D721Med (cell line): ENCODE results near the gene DDIT4.
"Not testable (repeated sequence)": the region's sequence is repeated elsewhere in the genome, so short reads cannot be mapped to it uniquely, and the experiment has no call there.

ENCODE experiments used
- DNase-seq: peaks from one replicate; pipeline ENCODE4 v3.0.0; 2011; ENCODE audit warnings: low spot score; ENCODE audit not compliant: insufficient read length
- FAIRE-seq: peaks from 2 replicates; lab custom pipeline; 2011; peaks lifted over from hg19 to GRCh38; lab: Jason Lieb, UNC
- TF ChIP-seq, protein P1 (sequence below): IDR thresholded peaks from 2 replicates; pipeline ENCODE4 v1.5.1; 2012; ENCODE audit warnings: mild to moderate bottlenecking, control low read depth; ENCODE audit not compliant: insufficient read depth; ENCODE audit errors: missing control alignments

Gene DDIT4, protein sequence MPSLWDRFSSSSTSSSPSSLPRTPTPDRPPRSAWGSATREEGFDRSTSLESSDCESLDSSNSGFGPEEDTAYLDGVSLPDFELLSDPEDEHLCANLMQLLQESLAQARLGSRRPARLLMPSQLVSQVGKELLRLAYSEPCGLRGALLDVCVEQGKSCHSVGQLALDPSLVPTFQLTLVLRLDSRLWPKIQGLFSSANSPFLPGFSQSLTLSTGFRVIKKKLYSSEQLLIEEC

DNA sequence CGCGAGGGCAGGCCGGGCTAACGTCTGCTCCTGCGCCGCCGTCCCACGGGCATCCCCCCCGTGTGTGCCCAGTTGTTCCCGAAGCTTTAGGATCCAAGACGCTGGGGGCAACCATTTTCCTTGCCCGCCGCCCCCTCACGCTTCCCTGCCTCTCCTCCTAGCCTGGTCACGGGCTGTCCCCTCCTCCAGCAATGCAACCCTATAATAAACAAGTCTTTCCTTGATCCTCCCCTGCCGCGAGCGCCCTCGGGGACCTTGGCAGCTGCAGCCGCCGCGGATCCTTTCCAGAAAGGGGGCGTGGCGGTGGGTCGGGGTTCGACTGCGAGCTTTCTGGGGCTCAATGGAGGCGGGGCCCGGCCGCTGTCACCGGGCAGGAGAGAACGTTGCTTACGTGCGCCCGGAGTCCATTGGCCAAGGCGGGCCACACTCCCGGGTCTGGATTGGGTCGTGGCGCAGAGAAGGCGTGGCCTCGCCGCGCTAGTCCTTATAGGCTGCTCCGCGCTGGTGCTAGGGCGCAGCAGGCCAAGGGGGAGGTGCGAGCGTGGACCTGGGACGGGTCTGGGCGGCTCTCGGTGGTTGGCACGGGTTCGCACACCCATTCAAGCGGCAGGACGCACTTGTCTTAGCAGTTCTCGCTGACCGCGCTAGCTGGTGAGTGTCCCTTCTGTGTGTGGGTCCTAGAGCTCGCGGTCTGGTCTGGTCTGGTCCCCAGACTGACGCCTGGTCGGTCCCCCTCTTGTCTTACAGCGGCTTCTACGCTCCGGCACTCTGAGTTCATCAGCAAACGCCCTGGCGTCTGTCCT, at the start of gene DDIT4:
Gene DDIT4 (plus strand): TSS at position 515 of the 803 bp plus-strand sequence. CDS start 293 bp downstream, outside the sequence.
- no peak for FAIRE-seq
- peak; percentile 98 for DNase-seq
- TF ChIP-seq, protein P1, sequence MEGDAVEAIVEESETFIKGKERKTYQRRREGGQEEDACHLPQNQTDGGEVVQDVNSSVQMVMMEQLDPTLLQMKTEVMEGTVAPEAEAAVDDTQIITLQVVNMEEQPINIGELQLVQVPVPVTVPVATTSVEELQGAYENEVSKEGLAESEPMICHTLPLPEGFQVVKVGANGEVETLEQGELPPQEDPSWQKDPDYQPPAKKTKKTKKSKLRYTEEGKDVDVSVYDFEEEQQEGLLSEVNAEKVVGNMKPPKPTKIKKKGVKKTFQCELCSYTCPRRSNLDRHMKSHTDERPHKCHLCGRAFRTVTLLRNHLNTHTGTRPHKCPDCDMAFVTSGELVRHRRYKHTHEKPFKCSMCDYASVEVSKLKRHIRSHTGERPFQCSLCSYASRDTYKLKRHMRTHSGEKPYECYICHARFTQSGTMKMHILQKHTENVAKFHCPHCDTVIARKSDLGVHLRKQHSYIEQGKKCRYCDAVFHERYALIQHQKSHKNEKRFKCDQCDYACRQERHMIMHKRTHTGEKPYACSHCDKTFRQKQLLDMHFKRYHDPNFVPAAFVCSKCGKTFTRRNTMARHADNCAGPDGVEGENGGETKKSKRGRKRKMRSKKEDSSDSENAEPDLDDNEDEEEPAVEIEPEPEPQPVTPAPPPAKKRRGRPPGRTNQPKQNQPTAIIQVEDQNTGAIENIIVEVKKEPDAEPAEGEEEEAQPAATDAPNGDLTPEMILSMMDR: no peak

DNA sequence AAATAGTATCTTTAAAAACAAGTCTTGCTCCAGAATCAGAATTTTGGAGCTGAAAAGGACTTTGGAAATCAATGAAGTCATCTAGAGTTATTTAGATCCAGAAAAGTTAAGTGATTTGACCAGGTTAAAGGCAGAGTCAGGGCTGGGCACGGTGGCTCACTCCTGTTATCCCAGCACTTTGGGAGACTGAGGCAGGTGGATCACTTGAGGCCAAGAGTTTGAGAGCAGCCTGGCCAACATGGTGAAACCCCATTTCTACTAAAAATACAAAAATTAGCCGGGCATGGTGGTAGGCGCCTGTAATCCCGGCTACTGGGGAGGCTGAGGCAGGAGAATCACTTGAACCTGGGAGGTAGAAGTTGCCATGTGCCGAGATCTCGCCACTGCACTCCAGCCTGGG, 49.5 kb upstream of the DDIT4 start:
- FAIRE-seq, DNase-seq: not testable (repeated sequence)

DNA sequence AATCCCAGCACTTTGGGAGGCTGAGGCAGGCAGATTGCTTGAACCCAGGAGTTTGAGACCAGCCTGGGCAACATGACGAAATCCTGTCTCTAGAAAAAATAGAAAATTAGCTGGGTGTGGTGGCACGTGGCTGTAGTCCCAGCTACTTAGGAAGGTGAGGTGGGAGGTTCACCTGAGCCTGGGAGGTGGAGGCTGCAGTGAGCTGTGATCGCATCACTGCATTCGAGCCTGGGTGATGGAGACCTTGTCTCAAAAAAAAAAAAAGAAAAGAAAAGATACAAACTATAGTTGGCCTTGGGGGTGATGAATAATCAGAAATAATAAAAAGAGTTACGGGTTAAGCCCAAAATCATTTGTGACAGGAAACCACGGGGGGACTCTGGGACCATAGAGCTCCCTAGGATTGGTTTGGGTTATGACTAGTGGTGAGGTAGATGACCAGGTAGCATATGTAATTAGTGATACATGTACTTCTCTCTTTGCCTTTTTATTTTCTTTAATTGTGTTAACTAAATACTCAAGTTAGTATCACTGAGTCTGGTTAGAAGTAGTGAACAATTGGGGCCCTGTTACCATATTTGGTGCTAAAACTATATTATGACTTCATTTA, 47.2 kb upstream of the DDIT4 start:
- DNase-seq (no peak), FAIRE-seq (no peak)
- TF ChIP-seq, protein P1: no peak

DNA sequence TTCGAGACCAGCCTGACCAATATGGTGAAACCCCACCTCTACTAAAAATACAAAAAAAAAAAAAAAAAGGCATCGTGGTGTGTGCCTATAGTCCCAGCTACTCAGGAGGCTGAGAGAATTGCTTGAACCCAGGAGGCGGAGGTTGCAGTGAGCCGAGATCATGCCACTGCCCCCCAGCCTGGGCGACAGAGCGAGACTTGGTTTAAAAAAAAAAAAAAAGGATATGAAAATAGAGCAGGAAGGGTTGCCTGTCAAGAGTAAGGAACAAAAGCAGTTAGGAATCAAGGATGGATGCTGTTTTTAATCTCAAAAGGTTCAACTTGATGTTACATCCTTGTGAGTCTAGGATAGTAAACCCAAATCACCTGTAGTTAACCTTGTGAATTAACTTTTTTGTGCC, 45.9 kb upstream of the DDIT4 start:
- TF ChIP-seq, protein P1: no peak
- DNase-seq (no peak), FAIRE-seq (no peak)

DNA sequence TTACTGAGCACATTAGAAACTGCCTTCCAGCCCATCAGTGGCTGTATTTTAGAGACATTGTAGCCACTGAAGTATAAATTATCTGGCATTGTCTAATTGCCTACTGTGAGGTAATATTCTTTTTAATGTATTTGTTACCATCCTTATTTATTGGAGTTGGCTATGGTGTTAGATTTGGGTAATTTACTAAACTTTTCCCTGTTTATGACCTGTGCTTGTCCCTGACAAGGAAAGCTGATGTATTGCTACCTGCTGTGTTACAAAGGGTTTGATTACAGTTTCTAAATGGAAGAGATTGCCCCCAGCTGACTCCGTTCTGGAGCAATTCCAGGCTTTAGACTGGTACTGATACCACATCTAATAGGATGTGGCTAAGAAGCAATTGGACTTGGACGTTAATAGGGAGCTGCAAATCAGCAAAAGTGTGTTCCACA, 45.4 kb upstream of the DDIT4 start:
- FAIRE-seq (no peak), DNase-seq (no peak)
- TF ChIP-seq, protein P1: no peak

DNA sequence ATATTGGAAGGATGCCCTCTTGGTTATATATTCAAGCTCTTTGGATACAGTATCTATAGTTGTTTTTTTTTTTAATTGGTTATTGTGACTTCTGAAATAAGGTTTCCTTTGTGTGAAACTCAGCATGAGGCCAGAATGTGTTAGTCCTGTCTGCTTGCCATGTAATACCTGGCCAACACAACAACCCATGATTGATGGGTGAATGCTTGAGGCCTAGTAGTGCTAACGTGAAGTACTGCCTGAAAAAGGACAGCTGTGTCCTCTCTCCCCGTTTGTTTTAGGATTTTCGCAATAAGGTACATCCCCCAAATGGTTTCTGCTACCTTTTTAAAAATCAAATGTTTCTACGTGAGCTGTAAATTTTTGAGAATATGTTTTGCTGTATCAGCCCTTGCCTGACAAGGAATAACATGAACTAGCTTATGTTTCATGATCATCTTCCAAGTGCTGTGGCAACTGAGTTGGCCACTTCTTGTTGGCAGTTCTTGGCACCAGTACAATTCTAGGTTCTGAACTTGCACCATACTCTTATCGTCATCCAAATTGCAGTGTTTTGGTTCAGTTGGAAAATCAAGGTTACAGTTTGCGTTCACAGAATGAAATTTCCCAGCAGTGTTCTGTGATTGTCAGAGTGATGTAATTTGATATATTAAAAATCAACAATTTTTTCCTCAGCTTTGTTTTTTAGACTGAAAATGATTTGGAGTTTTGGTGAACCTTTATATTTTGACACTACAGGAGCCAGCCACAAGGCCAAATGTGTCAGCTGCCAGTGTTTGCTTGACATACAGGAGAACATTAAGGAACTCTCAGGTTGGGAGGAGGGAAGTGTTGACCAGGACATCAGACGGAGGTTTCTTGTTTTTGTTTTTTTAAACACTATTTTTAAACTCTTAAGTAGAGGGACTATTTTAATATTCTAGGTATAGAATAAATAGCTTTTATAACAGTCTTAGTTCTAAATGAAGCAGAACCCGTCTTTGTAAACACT, 44.2 kb upstream of the DDIT4 start:
- FAIRE-seq (no peak), DNase-seq (no peak)
- TF ChIP-seq, protein P1: no peak
